ENCODE measurements around the gene NUDT6. TPM values are rescaled to one million over a fixed set of nuclear protein-coding genes. Genes with fewer than 3 reads are reported as not detected.
A peak's percentile ranks its signal among the peaks of the same experiment; 100 is the strongest.
"Not testable (repeated sequence)": the region's sequence is repeated elsewhere in the genome, so short reads cannot be mapped to it uniquely, and the experiment has no call there.

The NUDT6 gene
- total RNA-seq, 4 donors from 2014 or later, result 1.9 to 7.8 (median 4.4) TPM

GRCh38 chr4:122953924-122954323, 31.5 kb upstream of the NUDT6 start:
- no peak overlapping the region for H3K4me3 ChIP-seq

GRCh38 chr4:122952028-122952427, 29.6 kb upstream of the NUDT6 start:
- peaks cover 0 to 80% of the 10 kb centered on the region in 2 donors for H3K36me3 ChIP-seq
- H3K4me1 ChIP-seq, result no peaks in the 10 kb centered on the region
- WGBS, 2 donors (ENCODE audit: low coverage in 1 of 2), result 93 to 97% methylated on average over 3 to 4 of the region's 4 CpGs
- no peaks in the 10 kb centered on the region for H3K27me3 ChIP-seq
- H3K4me3 ChIP-seq, result no peak overlapping the region
- no peak for ATAC-seq
- TF ChIP-seq CTCF (IDR thresholded peaks at IDR 0.05) (no peak), EP300 (IDR thresholded peaks at IDR 0.05) (no peak), POLR2AphosphoS5 (IDR thresholded peaks at IDR 0.05) (no peak), POLR2A (IDR thresholded peaks at IDR 0.05) (no peak)
- no peak overlapping the region for H3K27ac ChIP-seq
- no peaks in the 10 kb centered on the region for H3K9me3 ChIP-seq

More at GRCh38 chr4:122953924-122954323, 31.5 kb upstream of the NUDT6 start:
- Histone ChIP-seq H3K4me1 (peaks cover 0 to 2% (median 0%) of the 10 kb centered on the region in 3 donors), H3K27ac (no peak overlapping the region), H3K27me3 (no peaks in the 10 kb centered on the region), H3K9me3 (no peaks in the 10 kb centered on the region), H3K36me3 (peaks cover 0 to 61% of the 10 kb centered on the region in 2 donors)
- no peak for ATAC-seq
- TF ChIP-seq EP300 (IDR thresholded peaks at IDR 0.05) (no peak), POLR2A (IDR thresholded peaks at IDR 0.05) (no peak)
- WGBS, 2 donors (ENCODE audit: low coverage in 1 of 2), result 100% methylated on average over 3 of the region's 3 CpGs; no CpG with 5 or more reads in 1 of the 2 donors

DNA sequence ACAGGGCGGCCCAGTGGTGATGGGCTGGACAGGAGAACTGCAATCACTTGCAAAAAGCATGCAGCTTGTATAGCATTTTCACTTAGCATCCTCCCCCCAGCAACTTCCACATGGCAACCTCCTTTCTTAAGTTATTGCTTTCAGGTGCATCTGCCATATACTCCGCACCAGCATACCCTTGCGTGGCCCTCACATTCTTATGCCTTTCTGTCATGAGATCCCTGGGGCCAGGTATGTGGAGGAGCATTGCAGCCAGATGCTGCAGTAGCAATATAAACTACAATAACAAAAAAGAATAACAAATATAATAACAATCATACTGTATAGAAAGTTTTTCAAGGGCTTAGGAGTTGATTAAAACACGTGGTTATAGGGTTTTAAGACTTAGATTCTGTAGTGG, 26.3 kb upstream of the NUDT6 start:
- no peak overlapping the region for H3K4me3 ChIP-seq
- ATAC-seq, result no peak
- peaks cover 0 to 88% of the 10 kb centered on the region in 2 donors for H3K36me3 ChIP-seq
- no peaks in the 10 kb centered on the region for H3K9me3 ChIP-seq
- 97 to 99% methylated on average over 4 of the region's 4 CpGs for WGBS, 2 donors (ENCODE audit: low coverage in 1 of 2)
- no peak overlapping the region for H3K27ac ChIP-seq
- no peaks in the 10 kb centered on the region for H3K4me1 ChIP-seq
- TF ChIP-seq EP300 (IDR thresholded peaks at IDR 0.05), result no peak
- H3K27me3 ChIP-seq, result no peaks in the 10 kb centered on the region

DNA sequence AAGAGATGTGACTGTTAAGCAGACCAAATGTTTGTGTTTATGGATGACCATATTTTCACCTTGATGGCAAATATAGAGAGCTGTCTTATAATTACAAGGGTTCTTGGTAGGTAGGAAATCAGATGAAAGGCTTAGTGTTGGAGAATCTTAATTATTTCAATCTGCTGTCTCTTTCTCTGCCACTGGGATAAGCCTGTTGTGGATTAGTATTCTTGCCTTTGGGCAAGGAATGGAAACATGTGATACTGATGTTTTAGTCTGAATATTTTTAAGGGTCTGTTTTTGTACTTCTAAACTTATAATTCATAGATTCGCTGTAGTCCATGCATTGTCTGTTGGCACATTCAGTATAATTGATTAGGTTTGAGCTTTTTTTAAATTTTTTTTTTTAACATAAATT, 23.7 kb upstream of the NUDT6 start:
- Histone ChIP-seq H3K4me3 (no peak overlapping the region), H3K27me3 (no peaks in the 10 kb centered on the region), H3K9me3 (no peaks in the 10 kb centered on the region), H3K36me3 (peaks cover 0 to 62% of the 10 kb centered on the region in 2 donors), H3K4me1 (no peaks in the 10 kb centered on the region), H3K27ac (no peak overlapping the region)
- WGBS, 2 donors (ENCODE audit: low coverage in 1 of 2), result 90 to 91% methylated on average over 1 of the region's 1 CpG
- no peak for ATAC-seq
- TF ChIP-seq POLR2AphosphoS5 (IDR thresholded peaks at IDR 0.05), result no peak
- TF ChIP-seq POLR2A (IDR thresholded peaks at IDR 0.05), result no peak
- TF ChIP-seq CTCF (IDR thresholded peaks at IDR 0.05), result no peak
- no peak for TF ChIP-seq EP300 (IDR thresholded peaks at IDR 0.05)

GRCh38 chr4:122945136-122945535, 22.7 kb upstream of the NUDT6 start:
- H3K27ac ChIP-seq, ATAC-seq, H3K4me3 ChIP-seq, H3K4me1 ChIP-seq, H3K9me3 ChIP-seq, H3K27me3 ChIP-seq: not testable (repeated sequence)
- WGBS, 2 donors (ENCODE audit: low coverage in 1 of 2), result no CpG with 5 or more reads among the region's 17 CpGs
- H3K36me3 ChIP-seq, result peaks cover 0 to 52% of the 10 kb centered on the region in 2 donors

- Histone ChIP-seq H3K9me3 (no peaks in the 10 kb centered on the region), H3K4me1 (no peaks in the 10 kb centered on the region), H3K4me3 (no peak overlapping the region), H3K27me3 (no peaks in the 10 kb centered on the region), H3K27ac (no peak overlapping the region), H3K36me3 (peaks cover 0 to 86% of the 10 kb centered on the region in 2 donors)
- no peak for TF ChIP-seq EP300 (IDR thresholded peaks at IDR 0.05)
- no peak for ATAC-seq
These were observed 10.4 kb upstream of the NUDT6 start for GRCh38 chr4:122932763-122933162.

- peaks cover 0 to 68% of the 10 kb centered on the region in 2 donors for H3K36me3 ChIP-seq
- TF ChIP-seq EP300 (IDR thresholded peaks at IDR 0.05), result no peak
- no peak for TF ChIP-seq POLR2A (IDR thresholded peaks at IDR 0.05)
- peak; percentile 30 to 70 (median 56) for TF ChIP-seq CTCF (IDR thresholded peaks at IDR 0.05)
- no peak for TF ChIP-seq POLR2AphosphoS5 (IDR thresholded peaks at IDR 0.05)
These were observed 8.5 kb upstream of the NUDT6 start for GRCh38 chr4:122930862-122931261.

More at GRCh38 chr4:122930862-122931261, 8.5 kb upstream of the NUDT6 start:
- no peak overlapping the region for H3K4me3 ChIP-seq
- no peak for ATAC-seq
- H3K27me3 ChIP-seq, result no peaks in the 10 kb centered on the region
- H3K27ac ChIP-seq, result no peak overlapping the region
- no peaks in the 10 kb centered on the region for H3K4me1 ChIP-seq
- no peaks in the 10 kb centered on the region for H3K9me3 ChIP-seq

All from gastroesophageal sphincter (tissue), 4 donors.